Neural cell (in vitro differentiated cells): ENCODE results near the gene DEK. TPM values are rescaled to one million over a fixed set of nuclear protein-coding genes. Genes with fewer than 3 reads are reported as not detected.

ENCODE experiments used
- H2AFZ ChIP-seq: fragments of 200-600, 300-800 bp; sonication (generic), shearing (Covaris generic); 2 replicates; pipeline ENCODE4 v1.6.0; 2014; ENCODE audit warnings: low read depth, mild to moderate bottlenecking, antibody characterized with exemption, low read length, moderate library complexity
- H3F3A ChIP-seq: fragments of 200-600 bp; shearing (Covaris generic); 2 replicates; pipeline ENCODE4 v1.6.1; 2016; ENCODE audit warnings: mild to moderate bottlenecking, moderate library complexity, mixed read lengths, antibody characterized with exemption, low read length; ENCODE audit not compliant: insufficient read depth, poor library complexity, severe bottlenecking
- H3K27ac ChIP-seq: fragments of 200-600, 300-800 bp; sonication (generic), shearing (Covaris generic); 2 replicates; pipeline ENCODE4 v1.5.1; 2014; ENCODE audit warnings: mild to moderate bottlenecking, low read length, moderate library complexity
- H3K27me3 ChIP-seq: fragments of 300-800, 200-600 bp; sonication (generic), shearing (Covaris generic); 2 replicates; pipeline ENCODE4 v1.6.0; 2014; ENCODE audit warnings: mild to moderate bottlenecking, low read depth, low read length, moderate library complexity; ENCODE audit not compliant: insufficient read depth
- H3K36me3 ChIP-seq: fragments of 300-800, 200-600 bp; sonication (generic), shearing (Covaris generic); 2 replicates; pipeline ENCODE4 v1.5.1; 2014; ENCODE audit warnings: mild to moderate bottlenecking, antibody characterized with exemption, low read length, moderate library complexity; ENCODE audit not compliant: insufficient read depth
- H3K4me2 ChIP-seq: fragments of 300-800, 200-600 bp; sonication (generic), shearing (Covaris generic); 2 replicates; pipeline ENCODE4 v1.6.0; 2014; ENCODE audit warnings: mild to moderate bottlenecking, low read length
- H3K4me3 ChIP-seq: fragments of 300-800, 200-600 bp; sonication (generic), shearing (Covaris generic); 2 replicates; pipeline ENCODE4 v1.5.1; 2014; ENCODE audit warnings: mild to moderate bottlenecking, low read length, moderate library complexity
- H3K79me2 ChIP-seq: fragments of 200-600 bp; shearing (Covaris generic); replicated peaks from 2 replicates; pipeline ENCODE4 v1.6.0; 2014; ENCODE audit warnings: mild to moderate bottlenecking, low read length, moderate library complexity; ENCODE audit not compliant: insufficient read depth
- H3K9ac ChIP-seq: fragments of 300-800, 200-600 bp; sonication (generic), shearing (Covaris generic); 2 replicates; pipeline ENCODE4 v1.6.1; 2016; ENCODE audit warnings: mild to moderate bottlenecking, low read length, mixed read lengths
- H3K9me2 ChIP-seq: fragments of 200-600 bp; shearing (Covaris generic); 2 replicates; pipeline ENCODE4 v1.6.1; 2016; ENCODE audit warnings: mild to moderate bottlenecking, low read length, mixed read lengths; ENCODE audit not compliant: insufficient read depth
- H3K9me3 ChIP-seq: fragments of 200-600, 300-800 bp; sonication (generic), shearing (Covaris generic); 2 replicates; pipeline ENCODE4 v1.6.1; 2016; ENCODE audit warnings: mild to moderate bottlenecking, mixed run types, low read length, moderate library complexity, mixed read lengths
- H4K20me1 ChIP-seq: fragments of 200-600 bp; shearing (Covaris generic); 2 replicates; pipeline ENCODE4 v1.6.1; 2016; ENCODE audit warnings: mild to moderate bottlenecking, mixed run types; ENCODE audit not compliant: insufficient read depth
- CTCF ChIP-seq: fragments of 450-650 bp; IDR thresholded peaks from 2 replicates; pipeline ENCODE4 v1.5.1; 2014; ENCODE audit warnings: antibody characterized with exemption, mild to moderate bottlenecking, moderate library complexity; ENCODE audit not compliant: poor library complexity, severe bottlenecking
- EP300 ChIP-seq: fragments of 450-650 bp; conservative IDR thresholded peaks from 2 replicates; pipeline ENCODE4 v1.6.1; 2014; ENCODE audit warnings: antibody characterized with exemption, mild to moderate bottlenecking, moderate library complexity; ENCODE audit not compliant: poor library complexity, severe bottlenecking
- EZH2 ChIP-seq: fragments of 200-600, 300-800 bp; shearing (Covaris generic), sonication (generic); IDR thresholded peaks from 2 replicates; pipeline ENCODE4 v1.6.1; 2014; ENCODE audit warnings: antibody characterized with exemption, low read length, borderline replicate concordance, mild to moderate bottlenecking; ENCODE audit not compliant: insufficient read depth, poor library complexity, severe bottlenecking
- MXI1 ChIP-seq: fragments of 450-650 bp; conservative IDR thresholded peaks from 2 replicates; pipeline ENCODE4 v1.6.1; 2014; ENCODE audit warnings: antibody characterized with exemption, mild to moderate bottlenecking; ENCODE audit not compliant: poor library complexity, severe bottlenecking
- POLR2AphosphoS5 ChIP-seq: IDR thresholded peaks from 2 replicates; pipeline ENCODE4 v1.6.1; 2012
- RAD21 ChIP-seq: fragments of 450-650 bp; conservative IDR thresholded peaks from 2 replicates; pipeline ENCODE4 v1.6.1; 2014; ENCODE audit warnings: antibody characterized with exemption, mild to moderate bottlenecking, moderate library complexity
- REST ChIP-seq: IDR thresholded peaks from 2 replicates; pipeline ENCODE4 v1.6.1; 2012; ENCODE audit warnings: borderline replicate concordance
- SMC3 ChIP-seq: fragments of 450-650 bp; conservative IDR thresholded peaks from 2 replicates; pipeline ENCODE4 v1.6.1; 2014; ENCODE audit warnings: antibody characterized with exemption, mild to moderate bottlenecking, moderate library complexity; ENCODE audit not compliant: poor library complexity
- TAF1 ChIP-seq: IDR thresholded peaks from 2 replicates; pipeline ENCODE4 v1.6.1; 2012; ENCODE audit warnings: low read depth
- polyA plus RNA-seq: library from polyadenylated mRNA; depleted of rRNA; stranded (reverse); fragments of >200 nt; gene quantifications from 2 replicates; pipeline ENCODE4 v1.2.3, GENCODE V29; 2014

DEK gene
- polyA plus RNA-seq, 1 donor from 2014 or later, result 94.3 TPM

DNA sequence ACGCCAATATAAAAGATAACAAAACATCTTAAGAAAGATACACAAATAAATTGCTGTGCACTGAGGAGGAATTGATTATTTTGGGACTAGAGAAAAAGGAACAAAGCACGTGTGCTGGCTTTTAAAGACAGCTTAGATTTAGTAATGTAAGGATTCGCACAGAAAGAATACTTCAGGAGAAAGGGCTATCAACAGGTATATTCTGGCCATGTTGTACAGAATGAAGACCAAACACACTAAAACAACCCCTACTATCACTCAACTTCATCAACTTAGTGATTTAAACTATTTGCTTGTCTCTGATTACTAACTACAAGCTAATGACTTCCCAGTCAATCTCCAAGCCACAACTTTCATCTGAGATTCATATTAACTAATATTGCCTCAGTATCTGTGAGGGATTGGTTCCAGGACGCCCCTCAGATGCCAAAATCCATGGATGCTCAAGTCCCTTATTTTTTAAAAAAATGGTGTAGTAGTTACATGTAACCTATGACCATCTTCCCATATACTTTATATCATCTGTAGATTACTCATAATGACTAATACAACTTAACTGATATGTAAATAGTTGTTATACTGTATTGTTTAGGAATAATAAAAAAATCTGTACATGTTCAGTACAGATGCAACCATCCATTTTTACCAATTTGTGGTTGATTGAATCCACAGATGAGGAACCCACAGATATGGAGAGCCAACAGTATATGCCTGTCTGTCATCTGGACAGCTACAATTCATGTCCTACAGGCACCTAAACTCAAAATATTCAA lies 4.5 kb downstream of the DEK start:
- no peak overlapping the region for H3K9ac ChIP-seq
- no peak overlapping the region for H3K4me2 ChIP-seq

DNA sequence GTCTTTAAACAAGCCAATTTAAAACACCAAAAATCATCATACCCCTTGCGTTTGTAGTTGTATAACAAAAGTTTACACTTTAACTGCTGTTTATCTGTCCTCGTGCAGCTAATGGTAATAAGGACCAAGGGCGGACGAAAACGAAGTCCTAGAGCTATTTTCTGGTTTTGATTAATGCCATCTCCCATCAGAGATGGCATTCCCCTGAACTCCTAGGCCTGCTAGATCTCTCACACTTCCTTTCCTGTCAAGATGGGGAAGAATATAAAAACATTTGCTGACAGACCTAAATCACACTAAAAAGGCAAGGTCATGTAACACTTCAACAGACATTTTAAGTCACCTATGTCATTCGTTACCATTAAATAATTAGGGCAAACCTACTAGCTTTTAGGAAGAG lies 9.5 kb downstream of the DEK start:
- H3K9me2 ChIP-seq, result no peaks in the 10 kb centered on the region
- no peak overlapping the region for H3K9ac ChIP-seq
- no peak overlapping the region for H3K4me2 ChIP-seq
- H3F3A ChIP-seq, result no peaks in the 10 kb centered on the region
- H3K4me3 ChIP-seq, result no peak overlapping the region
- no peaks in the 10 kb centered on the region for H3K9me3 ChIP-seq
- peaks cover 8% of the 10 kb centered on the region for H3K36me3 ChIP-seq
- H4K20me1 ChIP-seq, result no peaks in the 10 kb centered on the region
- H3K27me3 ChIP-seq, result no peaks in the 10 kb centered on the region
- peaks cover 54% of the 10 kb centered on the region for H3K79me2 ChIP-seq
- no peak overlapping the region for H3K27ac ChIP-seq
- no peak overlapping the region for H2AFZ ChIP-seq
- no peak for TF ChIP-seq SMC3
- no peak for TF ChIP-seq EZH2

More for the DNA sequence above, 4.5 kb downstream of the DEK start:
- peaks cover under 1% of the 10 kb centered on the region for H3F3A ChIP-seq
- H3K79me2 ChIP-seq, result peaks cover 82% of the 10 kb centered on the region
- no peak overlapping the region for H2AFZ ChIP-seq
- no peaks in the 10 kb centered on the region for H3K27me3 ChIP-seq
- H3K9me3 ChIP-seq, result no peaks in the 10 kb centered on the region
- H3K4me3 ChIP-seq, result no peak overlapping the region
- H3K36me3 ChIP-seq, result peaks cover 8% of the 10 kb centered on the region
- H3K27ac ChIP-seq, result no peak overlapping the region
- no peak for TF ChIP-seq REST
- no peak for TF ChIP-seq SMC3
- TF ChIP-seq EP300, result no peak
- TF ChIP-seq RAD21, result no peak
- no peak for TF ChIP-seq MXI1
- TF ChIP-seq CTCF, result no peak
- no peak for TF ChIP-seq POLR2AphosphoS5
- TF ChIP-seq TAF1, result no peak
- TF ChIP-seq EZH2, result no peak
- no peaks in the 10 kb centered on the region for H4K20me1 ChIP-seq
- H3K9me2 ChIP-seq, result no peaks in the 10 kb centered on the region
